Subcutaneous adipose tissue (tissue), 4 donors: ENCODE data around the gene PIGP. TPM values are rescaled to one million over a fixed set of nuclear protein-coding genes. Genes with fewer than 3 reads are reported as not detected.

Experiments used
- total RNA-seq, 4 donors: library from RNA; depleted of rRNA; stranded (reverse); fragments of >200 nt; gene quantifications; one replicate each; pipeline ENCODE4 v1.1.0, GENCODE V29; 2016
- TF ChIP-seq, protein P1 (sequence below): fragments of 450-650 bp; IDR thresholded peaks from one replicate; pipeline ENCODE4 v1.5.1; 2016; ENCODE audit warnings: low read depth, mild to moderate bottlenecking, control low read depth, antibody characterized with exemption, moderate library complexity

PIGP gene
- total RNA-seq, 4 donors from 2014 or later = 26.6 to 73.5 (median 28.8) TPM

DNA sequence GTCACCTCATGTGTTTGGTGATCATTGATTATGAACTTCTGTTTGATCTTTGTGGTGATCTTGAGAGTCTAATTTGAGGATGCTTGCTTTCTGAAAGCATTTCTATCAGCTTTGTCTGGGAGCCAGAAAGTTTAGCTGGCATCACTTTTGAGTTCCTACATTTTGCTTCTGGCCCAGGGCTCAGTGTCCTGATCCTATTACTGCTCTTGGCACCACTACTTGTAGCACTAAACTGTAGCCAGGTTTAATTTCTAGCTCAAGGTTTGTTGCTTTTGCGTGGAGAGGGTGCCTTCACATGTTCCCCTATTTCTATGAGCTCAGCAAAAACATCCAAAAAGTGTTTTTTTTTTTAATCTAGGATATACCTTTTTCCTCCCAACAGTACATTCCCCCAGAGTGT lies 9.5 kb upstream of the PIGP start:
- TF ChIP-seq, protein P1, sequence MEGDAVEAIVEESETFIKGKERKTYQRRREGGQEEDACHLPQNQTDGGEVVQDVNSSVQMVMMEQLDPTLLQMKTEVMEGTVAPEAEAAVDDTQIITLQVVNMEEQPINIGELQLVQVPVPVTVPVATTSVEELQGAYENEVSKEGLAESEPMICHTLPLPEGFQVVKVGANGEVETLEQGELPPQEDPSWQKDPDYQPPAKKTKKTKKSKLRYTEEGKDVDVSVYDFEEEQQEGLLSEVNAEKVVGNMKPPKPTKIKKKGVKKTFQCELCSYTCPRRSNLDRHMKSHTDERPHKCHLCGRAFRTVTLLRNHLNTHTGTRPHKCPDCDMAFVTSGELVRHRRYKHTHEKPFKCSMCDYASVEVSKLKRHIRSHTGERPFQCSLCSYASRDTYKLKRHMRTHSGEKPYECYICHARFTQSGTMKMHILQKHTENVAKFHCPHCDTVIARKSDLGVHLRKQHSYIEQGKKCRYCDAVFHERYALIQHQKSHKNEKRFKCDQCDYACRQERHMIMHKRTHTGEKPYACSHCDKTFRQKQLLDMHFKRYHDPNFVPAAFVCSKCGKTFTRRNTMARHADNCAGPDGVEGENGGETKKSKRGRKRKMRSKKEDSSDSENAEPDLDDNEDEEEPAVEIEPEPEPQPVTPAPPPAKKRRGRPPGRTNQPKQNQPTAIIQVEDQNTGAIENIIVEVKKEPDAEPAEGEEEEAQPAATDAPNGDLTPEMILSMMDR = no peak

DNA sequence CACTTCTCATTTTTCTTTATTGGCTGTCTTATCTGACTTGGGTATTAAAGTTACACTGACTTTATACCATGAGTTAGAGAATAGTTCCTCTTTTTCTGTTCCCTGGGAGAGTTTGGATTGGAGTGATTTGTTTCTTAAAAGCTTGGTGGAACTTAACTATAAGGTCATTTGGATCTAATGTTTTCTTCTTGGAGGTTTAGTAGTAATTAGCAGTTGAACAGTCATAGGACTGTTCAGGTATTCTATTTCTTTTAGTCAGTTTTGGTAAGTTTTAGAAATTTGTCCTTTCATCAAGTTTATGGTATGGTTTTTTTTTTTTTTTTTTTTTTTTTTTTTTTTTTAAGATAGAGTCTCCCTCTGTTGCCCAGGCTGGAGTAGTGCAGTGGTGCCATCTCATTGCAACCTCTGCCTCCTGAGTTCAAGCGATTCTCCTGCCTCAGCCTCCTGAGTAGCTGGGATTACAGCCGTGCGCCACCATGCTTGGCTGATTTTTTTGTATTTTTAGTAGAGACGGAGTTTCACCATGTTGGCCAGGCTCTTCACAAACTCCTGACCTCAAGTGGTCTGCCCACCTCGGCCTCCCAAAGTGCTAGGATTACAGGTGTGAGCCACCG lies 6.4 kb upstream of the PIGP start:
- TF ChIP-seq, protein P1 = no peak

GRCh38 chr21:37077403-37077802 lies 4.5 kb upstream of the PIGP start:
- TF ChIP-seq, protein P1 = no peak

- TF ChIP-seq, protein P1 = no peak
Observed at GRCh38 chr21:37076087-37076850, 3.4 kb upstream of the PIGP start.

DNA sequence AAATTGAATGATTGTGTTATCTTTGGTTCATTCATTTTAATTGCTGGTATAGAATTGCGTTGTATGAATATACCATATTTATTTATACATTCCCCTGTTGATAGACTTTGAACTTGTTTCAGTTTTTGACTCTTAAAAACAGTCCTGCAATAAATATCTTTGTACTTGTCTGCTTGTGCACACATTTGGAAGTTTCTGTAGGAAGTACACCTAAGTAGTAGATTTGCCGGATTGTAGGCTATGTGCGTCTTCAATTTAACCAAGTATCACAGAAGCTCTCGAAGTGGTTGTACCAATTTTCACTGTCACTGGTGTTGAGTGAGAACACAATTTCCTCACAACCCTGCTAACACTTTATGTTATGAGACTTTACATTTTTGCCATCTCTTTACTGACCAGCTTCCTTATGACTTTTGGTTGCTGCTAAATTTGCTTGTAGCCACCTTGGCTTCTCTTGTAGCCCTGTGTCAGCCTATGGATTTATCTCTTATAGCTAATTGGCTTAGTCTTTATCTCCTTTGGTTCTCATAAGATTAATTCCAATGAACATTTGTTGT lies 2.4 kb upstream of the PIGP start:
- TF ChIP-seq, protein P1 = no peak

GRCh38 chr21:37074546-37074945 lies 1.7 kb upstream of the PIGP start:
- TF ChIP-seq, protein P1 = no peak

DNA sequence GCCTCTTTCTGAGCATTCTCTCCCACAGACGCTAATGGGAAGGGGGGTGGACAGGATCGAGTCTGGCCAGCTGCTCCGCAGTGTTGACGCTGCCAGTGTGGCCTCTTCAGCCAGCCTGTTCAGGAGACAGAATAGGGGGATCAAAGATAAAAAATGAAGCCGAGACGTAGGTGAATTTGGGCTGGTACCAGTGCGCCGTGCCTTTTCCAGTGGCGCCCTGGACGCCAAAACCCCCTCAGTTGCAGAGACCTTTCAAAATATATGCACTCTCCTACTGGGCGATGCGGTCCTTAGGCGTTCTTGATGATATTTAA lies 1.3 kb upstream of the PIGP start:
- TF ChIP-seq, protein P1 = no peak
